ENCODE measurements around the gene LYG2. TPM values are rescaled to one million over a fixed set of nuclear protein-coding genes. Genes with fewer than 3 reads are reported as not detected.
"Not testable (repeated sequence)": the region's sequence is repeated elsewhere in the genome, so short reads cannot be mapped to it uniquely, and the experiment has no call there.

The LYG2 gene
- total RNA-seq, 1 experiment from 2014 or later = not detected

DNA sequence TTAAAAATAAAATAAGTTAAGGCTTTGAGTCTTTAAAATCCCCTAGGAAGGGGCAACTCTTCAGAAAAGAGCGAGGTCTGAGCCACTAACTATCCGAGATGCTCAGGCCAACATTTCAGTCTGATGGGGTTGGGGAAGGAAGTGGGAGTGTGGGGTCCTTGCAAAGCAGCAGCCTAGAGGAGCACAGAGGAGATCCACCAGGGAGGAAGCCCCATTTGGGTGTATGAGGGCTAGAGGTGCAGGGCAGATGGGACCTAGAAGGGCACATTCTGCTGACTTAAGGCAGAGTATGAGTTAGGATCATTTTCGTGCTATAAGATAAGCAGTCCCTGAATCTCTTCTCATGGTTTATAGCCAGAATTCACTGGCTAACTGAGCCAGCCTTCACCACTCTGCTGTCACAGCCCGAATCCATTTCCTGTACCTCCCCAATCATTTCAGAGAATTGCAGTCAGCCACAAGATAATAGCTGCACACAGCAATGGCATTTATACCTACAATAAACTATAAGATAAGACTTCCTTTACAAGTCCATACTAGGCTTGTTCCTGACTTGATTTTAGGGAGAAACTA is 37.5 kb downstream of the LYG2 start:
- no peak for DNase-seq (ENCODE audit: low read depth, low spot score)
- in situ Hi-C loops (cut with HindIII; ENCODE audit: low pct_unique_long_range_greater_than_20kb, low sequenced_read_pairs) = no loop called here

DNA sequence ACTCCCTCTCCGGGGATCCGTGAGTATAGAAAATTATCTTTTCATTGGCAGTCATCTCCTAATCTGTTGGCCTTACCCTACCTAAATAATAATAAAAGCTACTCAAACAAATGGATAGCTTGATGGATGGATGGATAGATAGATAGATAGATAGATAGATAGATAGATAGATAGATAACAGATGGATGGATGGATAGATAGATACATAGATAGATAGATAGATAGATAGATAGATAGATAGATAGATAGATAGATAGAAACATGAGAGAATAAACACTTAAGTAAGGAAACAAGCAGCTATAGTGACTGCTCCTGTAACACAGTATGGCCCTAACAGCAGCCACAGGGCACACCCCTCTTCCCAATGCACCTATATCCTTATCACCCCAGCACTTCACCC is 39.4 kb downstream of the LYG2 start:
- in situ Hi-C loops (cut with HindIII; ENCODE audit: low pct_unique_long_range_greater_than_20kb, low sequenced_read_pairs) = no loop called here
- no peak for DNase-seq (ENCODE audit: low read depth, low spot score)

DNA sequence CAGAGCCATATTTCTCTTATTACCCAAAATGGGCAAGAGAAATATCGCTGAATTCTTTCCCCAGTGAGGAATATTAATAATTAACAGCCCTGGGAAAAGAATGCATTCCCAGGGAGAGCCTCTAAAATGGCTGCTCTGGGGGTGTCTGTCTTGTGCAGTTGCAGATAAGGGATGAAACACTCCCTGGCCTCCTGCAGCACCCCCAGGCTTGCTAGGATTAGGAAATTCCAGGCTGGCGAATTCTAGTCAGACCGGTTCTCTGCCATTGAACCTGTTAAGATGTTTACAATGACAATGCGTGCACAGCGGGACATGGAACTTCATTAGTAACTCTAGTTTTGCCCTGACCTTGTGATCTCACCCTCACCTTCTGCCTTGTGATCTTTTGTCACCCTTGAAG is 50.0 kb downstream of the LYG2 start:
- no peak for DNase-seq (ENCODE audit: low read depth, low spot score)
- in situ Hi-C loops (cut with HindIII; ENCODE audit: low pct_unique_long_range_greater_than_20kb, low sequenced_read_pairs) = no loop called here

DNA sequence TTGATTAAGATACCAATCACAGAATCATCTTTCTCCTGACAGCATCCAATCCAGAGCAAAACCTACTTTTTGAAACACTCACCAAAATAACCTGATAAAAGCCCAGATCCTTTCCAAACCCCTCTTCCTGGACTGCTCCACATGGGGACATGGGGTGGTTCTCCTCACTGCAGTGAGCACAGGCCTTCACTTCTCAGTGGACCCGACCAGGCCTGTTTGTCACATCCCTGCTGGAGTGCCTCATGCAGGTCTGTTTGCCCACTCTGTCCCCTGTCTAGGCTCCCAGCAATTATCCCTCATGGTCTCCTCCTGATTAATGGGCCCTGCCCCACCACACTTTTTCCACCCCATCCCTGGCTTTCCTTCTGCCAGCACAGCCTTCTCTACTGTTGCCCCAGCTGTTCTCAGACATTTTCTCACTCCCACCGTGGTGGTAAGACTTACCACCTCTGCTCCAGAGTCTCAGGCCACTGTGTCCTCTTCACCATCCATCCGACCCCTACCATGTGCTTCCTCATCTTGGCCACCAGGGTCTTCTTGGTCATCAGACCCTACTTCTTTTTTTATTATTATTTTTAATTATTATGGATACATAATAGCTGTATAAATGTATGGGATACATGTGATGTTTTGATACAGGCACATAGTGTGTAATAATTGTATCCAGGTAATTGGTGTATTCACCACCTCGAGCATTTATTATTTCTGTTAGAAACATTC is 53.3 kb downstream of the LYG2 start:
- in situ Hi-C loops (cut with HindIII; ENCODE audit: low pct_unique_long_range_greater_than_20kb, low sequenced_read_pairs) = no loop called here
- no peak for DNase-seq (ENCODE audit: low read depth, low spot score)

DNA sequence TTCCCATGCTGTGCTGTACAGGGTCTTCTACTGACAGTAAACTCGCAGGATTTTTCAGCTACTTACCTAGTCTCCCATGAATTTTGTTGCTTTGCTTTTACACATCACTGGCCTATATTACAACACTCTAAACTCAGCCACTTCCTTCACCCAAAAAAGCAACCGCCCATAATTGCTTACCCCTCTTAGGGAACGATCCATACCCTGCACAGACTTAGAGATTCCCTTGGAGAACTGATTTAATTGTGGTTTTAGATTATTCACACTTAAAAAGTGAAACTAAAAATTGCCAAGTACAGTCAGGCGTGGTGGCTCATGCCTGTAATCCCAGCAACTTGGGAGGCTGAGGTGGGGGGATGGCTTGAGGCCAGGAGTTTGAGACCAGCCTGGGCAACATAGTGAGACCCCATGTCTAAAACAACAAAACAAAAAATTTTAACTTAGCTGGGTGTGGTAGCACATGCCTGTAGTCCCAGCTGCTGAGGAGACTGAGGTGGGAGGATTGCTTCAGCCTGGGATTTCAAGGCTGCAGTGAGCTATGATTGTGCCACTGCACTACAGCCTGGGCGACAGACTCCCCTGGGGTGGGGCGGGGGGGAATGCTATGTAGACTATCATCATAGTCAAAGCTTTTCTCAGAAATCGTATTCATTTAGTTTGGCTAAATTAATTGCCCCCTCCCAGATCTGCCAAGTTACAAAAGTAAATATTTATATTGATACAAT is 55.2 kb downstream of the LYG2 start:
- DNase-seq (ENCODE audit: low read depth, low spot score) = no peak
- in situ Hi-C loops (cut with HindIII; ENCODE audit: low pct_unique_long_range_greater_than_20kb, low sequenced_read_pairs) = no loop called here

DNA sequence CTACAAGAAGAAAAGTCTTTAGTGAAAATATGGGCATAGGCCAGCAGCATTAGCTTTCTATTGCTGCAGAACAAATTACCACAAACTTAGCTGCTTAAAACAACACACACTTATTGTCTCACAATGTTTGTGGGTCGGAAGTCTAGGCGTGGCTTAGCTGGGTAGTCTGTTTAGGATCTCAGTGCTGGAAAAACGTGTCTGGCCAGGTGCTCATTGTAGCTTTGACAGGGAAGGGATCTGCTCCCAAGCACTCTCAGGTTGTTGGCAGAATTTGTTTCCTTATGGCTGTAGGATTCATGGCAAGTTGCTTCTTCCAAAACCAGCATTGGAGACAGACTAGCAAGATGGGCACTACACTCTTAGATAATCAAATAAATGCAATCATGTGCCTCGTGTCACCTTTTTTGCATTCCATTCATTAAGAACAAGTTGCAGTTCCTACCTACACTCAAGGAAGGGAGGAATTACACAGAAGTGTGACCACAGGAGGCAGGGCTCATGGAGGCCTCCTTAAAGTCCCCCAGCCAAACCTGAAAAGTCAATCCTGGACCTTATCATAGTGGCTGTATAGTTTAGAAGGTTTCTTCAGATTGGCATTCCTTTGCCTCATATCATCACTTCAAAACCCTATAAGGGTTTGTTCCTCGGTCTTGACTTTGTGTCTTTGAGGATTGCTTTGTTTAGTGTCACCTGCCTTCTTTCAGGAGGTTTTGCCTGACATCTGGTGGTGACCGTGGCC is 57.2 kb downstream of the LYG2 start:
- DNase-seq (ENCODE audit: low read depth, low spot score) = no peak
- in situ Hi-C loops (cut with HindIII; ENCODE audit: low pct_unique_long_range_greater_than_20kb, low sequenced_read_pairs) = no loop called here

DNA sequence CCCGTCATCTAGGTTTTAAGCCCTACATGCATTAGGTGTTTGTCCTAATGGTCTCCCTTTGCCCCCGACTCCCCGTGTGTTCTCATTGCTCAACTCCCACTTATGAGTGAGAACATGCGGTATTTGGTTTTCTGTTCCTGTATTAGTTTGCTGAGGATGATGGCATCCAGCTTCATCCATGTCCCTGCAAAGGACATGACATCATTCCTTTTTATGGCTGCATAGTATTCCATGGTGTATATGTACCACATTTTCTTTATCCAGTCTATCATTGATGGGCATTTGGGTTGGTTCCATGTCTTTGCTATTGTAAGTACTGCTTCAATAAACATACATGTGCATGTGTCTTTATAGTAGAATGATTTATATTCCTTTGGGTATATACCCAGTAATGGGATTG is 63.1 kb downstream of the LYG2 start:
- in situ Hi-C loops (cut with HindIII; ENCODE audit: low pct_unique_long_range_greater_than_20kb, low sequenced_read_pairs); DNase-seq (ENCODE audit: low read depth, low spot score): not testable (repeated sequence)

Small RNAs within 50 kb of the gene (small RNA-seq; reads per million reads assigned to genes)
- gene AC092587.1 = 0 reads per million in 2 experiments

Other genes with a start within 250 kb of the LYG2 start
- 1.4 TPM in 1 of 2 replicates, not detected in the other for gene C2orf15, start 114.0 kb downstream of the LYG2 start, total RNA-seq (2014; rRNA removed; shearing (Covaris generic))
- gene TSGA10, start 100.7 kb downstream of the LYG2 start, total RNA-seq (2014; rRNA removed; shearing (Covaris generic)) = 4.4 and 10.5 TPM in 2 replicates
- 13.7 and 13.8 TPM in 2 replicates for gene LIPT1, start 100.7 kb downstream of the LYG2 start, total RNA-seq (2014; rRNA removed; shearing (Covaris generic))
- 28.5 and 29.5 TPM in 2 replicates for gene MITD1, start 74.6 kb downstream of the LYG2 start, total RNA-seq (2014; rRNA removed; shearing (Covaris generic))
- gene MRPL30, start 74.5 kb downstream of the LYG2 start, total RNA-seq (2014; rRNA removed; shearing (Covaris generic)) = 92.6 and 98.0 TPM in 2 replicates
- gene LYG1, start 45.5 kb upstream of the LYG2 start, total RNA-seq (2014; rRNA removed; shearing (Covaris generic)) = 0.29 and 0.50 TPM in 2 replicates
- 63.1 and 71.9 TPM in 2 replicates for gene TXNDC9, start 80.7 kb upstream of the LYG2 start, total RNA-seq (2014; rRNA removed; shearing (Covaris generic))
- gene EIF5B, start 81.7 kb upstream of the LYG2 start, total RNA-seq (2014; rRNA removed; shearing (Covaris generic)) = 7.2 and 12.1 TPM in 2 replicates
- 17.7 and 19.1 TPM in 2 replicates for gene REV1, start 234.4 kb upstream of the LYG2 start, total RNA-seq (2014; rRNA removed; shearing (Covaris generic))